ENCODE results near the gene RANBP3L. TPM values are rescaled to one million over a fixed set of nuclear protein-coding genes. Genes with fewer than 3 reads are reported as not detected.

The RANBP3L gene
- total RNA-seq, 1 experiment from 2014 or later, result not detected

DNA sequence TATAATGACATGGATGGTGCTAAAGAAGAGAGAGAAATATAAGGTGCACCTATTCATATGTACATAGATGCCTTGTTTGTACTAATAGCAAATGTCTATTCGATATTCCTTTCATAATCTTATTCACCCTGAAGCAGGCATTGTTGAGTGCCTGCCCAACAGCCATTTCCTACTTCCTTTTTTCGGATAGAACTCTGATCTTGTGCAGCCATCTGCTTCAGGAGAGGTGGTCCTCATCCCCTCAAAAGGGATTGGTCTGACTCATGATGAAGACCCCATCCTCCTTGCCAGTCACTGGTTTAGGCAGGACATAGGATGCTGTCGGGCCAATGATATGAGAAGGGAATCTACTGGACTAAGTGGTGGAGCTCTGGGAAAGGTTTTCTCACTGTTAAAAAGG lies 8.4 kb upstream of the RANBP3L start:
- Histone ChIP-seq H3K79me1 (ENCODE audit: insufficient read depth, low read depth, low read length, poor library complexity, severe bottlenecking) (no peaks in the 10 kb centered on the region), H3K18ac (ENCODE audit: insufficient read length, low read depth, low read length) (no peak overlapping the region), H3K4ac (ENCODE audit: low read depth, low read length) (no peak overlapping the region), H3K79me2 (ENCODE audit: insufficient read depth, low read length) (no peaks in the 10 kb centered on the region), H3K14ac (ENCODE audit: insufficient read depth, low read length) (no peak overlapping the region), H2AK5ac (ENCODE audit: insufficient read length, low read length) (no peak overlapping the region), H3K4me2 (ENCODE audit: insufficient read depth, insufficient read length, low read length) (no peak overlapping the region), H3K27me3 (ENCODE audit: insufficient read depth, low read length) (no peaks in the 10 kb centered on the region), H2BK5ac (ENCODE audit: insufficient read length, low read length) (no peak overlapping the region), H3K56ac (ENCODE audit: insufficient read length, low read depth, low read length) (no peak overlapping the region), H2BK15ac (ENCODE audit: low read depth, low read length) (no peak overlapping the region), H4K20me1 (ENCODE audit: control insufficient read depth, insufficient read depth, insufficient read length) (no peaks in the 10 kb centered on the region), H2BK12ac (ENCODE audit: insufficient read length, low read depth, low read length) (no peak overlapping the region), H4K8ac (replicated peaks; ENCODE audit: insufficient read length, low read depth, low read length) (no peak overlapping the region), H2BK20ac (ENCODE audit: low read depth, low read length, poor library complexity, severe bottlenecking) (no peak overlapping the region), H2BK120ac (ENCODE audit: low read depth, low read length, poor library complexity, severe bottlenecking) (no peak overlapping the region), H3T11ph (ENCODE audit: low read length) (no peak overlapping the region), H3K9ac (ENCODE audit: extremely low read depth, insufficient read length, low read length) (no peak overlapping the region), H3K27ac (ENCODE audit: insufficient read length, low read depth, low read length) (no peak overlapping the region), H3K23ac (ENCODE audit: insufficient read length, low read depth, low read length) (no peak overlapping the region), H2AFZ (ENCODE audit: low read length) (no peak overlapping the region), H3K9me3 (ENCODE audit: control insufficient read depth, low read depth, low read length) (no peaks in the 10 kb centered on the region), H4K5ac (ENCODE audit: insufficient read length, low read depth, low read length) (no peak overlapping the region), H4K91ac (ENCODE audit: insufficient read length, low read depth, low read length) (no peak overlapping the region), H3K23me2 (ENCODE audit: insufficient read length, low read depth, low read length, poor library complexity, severe bottlenecking) (no peaks in the 10 kb centered on the region), H3K4me1 (ENCODE audit: insufficient read depth, low read length) (no peaks in the 10 kb centered on the region)
- peaks cover 0 to 2% of the 10 kb centered on the region in 2 experiments; a peak in 1 of 5 replicates for H3K9me3 Mint-ChIP-seq
- H3K27ac Mint-ChIP-seq, result no peak overlapping the region; a peak in 1 of 7 replicates
- H3K4me1 Mint-ChIP-seq, result no peaks in the 10 kb centered on the region
- H3K4me3 Mint-ChIP-seq, result no peak overlapping the region
- no peaks in the 10 kb centered on the region; a peak in 1 of 7 replicates for H3K36me3 Mint-ChIP-seq (ENCODE audit: insufficient read depth in 1 of 3, low read depth in 3 of 3)
- TF ChIP-seq, protein P1, sequence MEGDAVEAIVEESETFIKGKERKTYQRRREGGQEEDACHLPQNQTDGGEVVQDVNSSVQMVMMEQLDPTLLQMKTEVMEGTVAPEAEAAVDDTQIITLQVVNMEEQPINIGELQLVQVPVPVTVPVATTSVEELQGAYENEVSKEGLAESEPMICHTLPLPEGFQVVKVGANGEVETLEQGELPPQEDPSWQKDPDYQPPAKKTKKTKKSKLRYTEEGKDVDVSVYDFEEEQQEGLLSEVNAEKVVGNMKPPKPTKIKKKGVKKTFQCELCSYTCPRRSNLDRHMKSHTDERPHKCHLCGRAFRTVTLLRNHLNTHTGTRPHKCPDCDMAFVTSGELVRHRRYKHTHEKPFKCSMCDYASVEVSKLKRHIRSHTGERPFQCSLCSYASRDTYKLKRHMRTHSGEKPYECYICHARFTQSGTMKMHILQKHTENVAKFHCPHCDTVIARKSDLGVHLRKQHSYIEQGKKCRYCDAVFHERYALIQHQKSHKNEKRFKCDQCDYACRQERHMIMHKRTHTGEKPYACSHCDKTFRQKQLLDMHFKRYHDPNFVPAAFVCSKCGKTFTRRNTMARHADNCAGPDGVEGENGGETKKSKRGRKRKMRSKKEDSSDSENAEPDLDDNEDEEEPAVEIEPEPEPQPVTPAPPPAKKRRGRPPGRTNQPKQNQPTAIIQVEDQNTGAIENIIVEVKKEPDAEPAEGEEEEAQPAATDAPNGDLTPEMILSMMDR (conservative IDR thresholded peaks at IDR 0.05), result no peak
- no peak for DNase-seq
- WGBS (ENCODE audit: extremely low coverage, insufficient read length, low lambda C conversion rate), result no CpG with 5 or more reads among the region's 3 CpGs
- peaks cover 2% of the 10 kb centered on the region; the same call in 1 of the 2 replicates for H3K27me3 Mint-ChIP-seq (ENCODE audit: low read depth)
